ENCODE data around the gene SIL1.
"Not testable (repeated sequence)": the region's sequence is repeated elsewhere in the genome, so short reads cannot be mapped to it uniquely, and the experiment has no call there.

SIL1 gene

GRCh38 chr5:139068060-139068459 lies 130.1 kb downstream of the SIL1 start:
- no peak for DNase-seq (ENCODE audit: low read depth)

- DNase-seq (ENCODE audit: low read depth), result no peak
Measured at GRCh38 chr5:139065306-139065705, 132.9 kb downstream of the SIL1 start.

- DNase-seq (ENCODE audit: low read depth), result no peak
Measured at GRCh38 chr5:139064613-139065012, 133.6 kb downstream of the SIL1 start.

GRCh38 chr5:139063664-139064054 lies 134.5 kb downstream of the SIL1 start:
- DNase-seq (ENCODE audit: low read depth), result no peak

GRCh38 chr5:139062910-139063663 lies 135.1 kb downstream of the SIL1 start:
- no peak for DNase-seq (ENCODE audit: low read depth)

- DNase-seq (ENCODE audit: low read depth), result no peak
Measured at GRCh38 chr5:139061856-139062255, 136.3 kb downstream of the SIL1 start.

GRCh38 chr5:139061274-139061673 lies 136.9 kb downstream of the SIL1 start:
- DNase-seq (ENCODE audit: low read depth), result no peak

GRCh38 chr5:139058121-139058520 lies 140.0 kb downstream of the SIL1 start:
- no peak for DNase-seq (ENCODE audit: low read depth)

GRCh38 chr5:139057045-139057939 lies 140.9 kb downstream of the SIL1 start:
- not testable (repeated sequence) for DNase-seq (ENCODE audit: low read depth)

GRCh38 chr5:139052975-139053374 lies 145.2 kb downstream of the SIL1 start:
- no peak for DNase-seq (ENCODE audit: low read depth)

GRCh38 chr5:139051392-139051791 lies 146.8 kb downstream of the SIL1 start:
- DNase-seq (ENCODE audit: low read depth), result no peak

- no peak for DNase-seq (ENCODE audit: low read depth)
Measured at GRCh38 chr5:139050432-139050831, 147.7 kb downstream of the SIL1 start.

GRCh38 chr5:139049780-139050179 lies 148.4 kb downstream of the SIL1 start:
- no peak for DNase-seq (ENCODE audit: low read depth)

GRCh38 chr5:139046551-139046950 lies 151.6 kb downstream of the SIL1 start:
- DNase-seq (ENCODE audit: low read depth), result no peak

- DNase-seq (ENCODE audit: low read depth), result no peak
Measured at GRCh38 chr5:139043157-139043905, 154.8 kb downstream of the SIL1 start.

GRCh38 chr5:139040081-139040480 lies 158.1 kb downstream of the SIL1 start:
- DNase-seq (ENCODE audit: low read depth), result no peak

- DNase-seq (ENCODE audit: low read depth), result no peak
Measured at GRCh38 chr5:139038613-139039305, 159.4 kb downstream of the SIL1 start.

GRCh38 chr5:139037732-139038131 lies 160.4 kb downstream of the SIL1 start:
- no peak for DNase-seq (ENCODE audit: low read depth)

GRCh38 chr5:139036332-139036731 lies 161.8 kb downstream of the SIL1 start:
- DNase-seq (ENCODE audit: low read depth), result not testable (repeated sequence)

GRCh38 chr5:139027150-139027549 lies 171.0 kb downstream of the SIL1 start:
- DNase-seq (ENCODE audit: low read depth), result no peak

- DNase-seq (ENCODE audit: low read depth), result no peak
Measured at GRCh38 chr5:139025651-139026050, 172.5 kb downstream of the SIL1 start.

- DNase-seq (ENCODE audit: low read depth), result no peak
Measured at GRCh38 chr5:139023286-139023685, 174.9 kb downstream of the SIL1 start.

Measured in stimulated activated CD8-positive, alpha-beta memory T cell treated with anti-CD3 and anti-CD28 coated beads, Interleukin-12 subunit alpha, Interleukin-12 subunit beta, amount 100 ng/mL, for 1 hour (primary cell).